Activated naive CD4-positive, alpha-beta T cell (primary cell): ENCODE measurements around the gene NKAIN2.

Experiments
- DNase-seq, 4 experiments: peaks; one replicate each; lab custom pipeline; 2025; lab: John Stamatoyannopoulos, UW

Gene NKAIN2

DNA sequence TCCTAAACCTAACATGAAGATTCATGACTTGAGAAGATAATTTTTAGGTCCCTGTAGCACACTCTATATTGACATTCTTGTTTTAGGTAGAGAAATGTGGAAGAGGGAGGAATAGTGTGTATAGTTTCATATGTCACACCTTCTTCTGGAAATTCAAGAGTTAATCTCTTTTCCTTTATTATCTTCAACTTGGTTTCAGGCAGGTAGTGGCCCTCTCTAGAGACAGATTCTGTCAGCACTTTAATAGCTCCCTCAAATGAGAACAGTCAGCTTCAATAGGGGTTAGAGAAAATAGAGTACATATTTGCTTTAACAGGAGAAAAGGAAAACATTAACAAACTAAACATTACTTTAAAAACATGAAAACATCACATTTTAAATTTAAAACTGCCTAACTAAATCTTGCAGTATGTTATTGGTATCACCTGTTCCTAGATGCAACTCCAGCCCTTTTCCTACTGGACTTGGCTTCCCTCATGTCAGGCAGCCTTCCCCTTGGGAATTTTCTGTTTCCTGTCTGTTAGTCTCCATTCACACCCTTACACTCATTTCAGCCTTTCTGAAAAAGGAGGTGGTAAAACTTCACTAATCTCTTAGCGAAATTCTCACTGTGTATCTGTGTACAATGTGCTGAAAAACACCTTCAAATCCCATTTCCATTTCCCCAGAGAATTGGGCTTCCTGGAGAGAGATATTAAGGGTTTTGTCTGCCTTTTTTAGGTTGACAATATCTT, 966.3 kb downstream of the NKAIN2 start:
- DNase-seq, result no peak

DNA sequence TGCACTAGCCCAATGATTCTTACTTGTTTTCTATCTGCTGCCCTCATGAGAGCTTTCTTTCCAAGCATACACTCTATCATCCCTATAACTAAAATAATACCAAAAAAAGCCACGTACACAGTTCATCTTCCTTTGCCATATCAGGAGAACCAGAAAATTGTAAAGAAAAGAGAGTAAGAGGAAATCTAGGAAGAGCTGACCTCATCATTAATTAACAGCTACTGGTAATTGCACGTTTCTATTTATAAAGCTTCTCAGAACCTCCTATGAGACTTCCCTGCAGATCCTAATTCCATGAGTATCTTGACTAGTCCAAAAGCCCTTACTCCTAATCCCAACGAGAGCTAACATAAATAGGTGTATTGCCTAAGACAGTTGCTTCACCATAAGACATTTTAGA, 967.1 kb downstream of the NKAIN2 start:
- DNase-seq, result no peak

DNA sequence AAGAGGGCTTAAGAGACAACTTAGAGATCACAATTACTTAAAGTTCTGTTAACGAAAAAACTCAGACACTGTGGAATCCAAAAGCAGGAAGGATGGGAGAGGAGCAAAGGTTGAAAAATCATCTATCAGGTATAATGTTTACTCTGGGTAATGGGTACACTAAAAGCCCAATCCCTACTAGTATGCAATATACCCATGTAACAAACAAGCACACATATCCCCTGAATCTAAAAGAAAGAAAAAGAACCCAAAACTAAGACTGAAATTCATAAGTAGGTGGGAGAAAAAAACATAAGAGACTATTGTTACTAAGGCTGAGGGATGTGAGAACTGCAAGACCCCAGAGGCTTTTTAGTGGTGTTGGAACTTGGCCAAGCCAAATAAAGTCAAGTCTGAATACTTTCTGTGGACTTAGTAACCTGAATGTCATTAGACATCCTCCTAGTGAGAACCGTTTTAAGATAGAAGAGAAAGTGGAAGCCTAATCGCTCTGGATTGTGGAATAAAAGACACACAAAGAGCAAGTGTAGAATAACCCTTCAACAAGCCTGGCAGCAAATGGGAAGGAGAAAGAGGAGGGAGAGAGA, 969.2 kb downstream of the NKAIN2 start:
- no peak for DNase-seq

DNA sequence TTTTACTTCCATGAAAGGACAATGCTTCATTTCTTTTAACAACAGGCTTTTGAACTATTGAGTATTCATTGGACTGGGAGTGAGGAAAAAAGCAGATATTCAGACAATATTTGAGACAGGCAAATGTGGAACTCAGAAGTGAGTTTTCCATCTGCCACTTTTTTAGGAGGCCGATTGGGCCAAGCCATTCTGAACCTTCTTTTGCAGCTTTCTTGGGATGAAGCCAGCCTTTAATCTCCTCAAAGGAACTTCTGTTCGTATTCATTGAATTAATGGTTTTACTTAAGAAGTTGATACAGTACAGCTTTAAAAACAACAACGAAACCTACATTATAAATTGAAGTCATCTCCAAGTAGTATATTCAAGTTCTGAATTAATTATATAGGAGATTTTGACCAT, 971.5 kb downstream of the NKAIN2 start:
- DNase-seq, result no peak

DNA sequence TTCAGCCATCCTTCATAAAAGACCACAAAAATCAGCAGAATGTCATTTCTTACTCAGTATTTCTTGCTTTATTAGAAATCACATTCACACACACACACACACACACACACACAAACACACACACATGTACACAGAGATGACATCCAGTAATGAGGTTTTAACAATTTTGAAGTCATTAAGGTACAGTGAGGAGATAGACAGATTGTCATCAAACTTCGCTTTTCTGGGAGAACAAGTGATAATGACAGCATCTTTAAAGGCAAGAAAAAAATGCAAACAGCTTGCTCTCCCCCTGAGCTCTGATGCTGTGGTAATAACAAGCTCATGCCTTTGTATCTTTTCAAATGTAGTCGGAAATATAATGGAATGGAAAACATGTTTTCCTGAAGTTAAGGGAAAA, 974.2 kb downstream of the NKAIN2 start:
- DNase-seq, result no peak

DNA sequence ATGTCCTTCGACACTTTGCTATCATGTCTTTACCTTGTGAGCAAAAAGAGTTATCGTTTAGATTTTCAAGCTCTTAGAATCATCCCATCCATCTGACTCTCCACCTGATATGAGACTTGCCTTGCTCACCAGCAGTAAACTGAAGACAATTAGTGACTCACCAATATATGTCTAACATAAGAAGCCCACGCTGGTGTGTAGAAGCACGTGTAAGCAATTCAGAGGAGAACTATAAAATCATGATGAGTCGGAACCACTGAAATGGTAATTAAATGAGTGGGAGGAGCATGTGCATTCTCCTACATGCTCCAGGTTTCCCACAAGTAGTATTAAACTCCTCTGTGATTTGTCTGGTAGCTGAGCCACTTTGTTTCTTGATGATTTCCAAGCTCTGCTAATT, 977.0 kb downstream of the NKAIN2 start:
- no peak for DNase-seq

DNA sequence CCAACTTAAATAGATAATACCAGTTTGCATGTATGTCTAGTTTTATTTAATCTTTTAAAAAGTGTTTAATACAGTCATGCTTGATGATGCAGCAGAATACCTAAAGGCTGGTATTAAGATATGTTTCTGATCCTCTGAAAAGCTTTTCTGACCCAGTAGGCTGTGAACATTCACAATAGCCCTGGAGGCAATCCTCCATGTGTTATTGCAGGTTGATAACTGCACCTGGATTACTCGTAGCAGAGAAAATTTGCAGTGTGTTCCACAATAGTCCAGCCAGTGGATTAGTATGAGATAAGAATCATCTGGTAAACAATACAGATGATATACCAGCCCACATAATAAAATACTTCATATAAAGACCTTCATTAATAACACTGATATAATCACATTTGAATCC, 979.7 kb downstream of the NKAIN2 start:
- no peak for DNase-seq

DNA sequence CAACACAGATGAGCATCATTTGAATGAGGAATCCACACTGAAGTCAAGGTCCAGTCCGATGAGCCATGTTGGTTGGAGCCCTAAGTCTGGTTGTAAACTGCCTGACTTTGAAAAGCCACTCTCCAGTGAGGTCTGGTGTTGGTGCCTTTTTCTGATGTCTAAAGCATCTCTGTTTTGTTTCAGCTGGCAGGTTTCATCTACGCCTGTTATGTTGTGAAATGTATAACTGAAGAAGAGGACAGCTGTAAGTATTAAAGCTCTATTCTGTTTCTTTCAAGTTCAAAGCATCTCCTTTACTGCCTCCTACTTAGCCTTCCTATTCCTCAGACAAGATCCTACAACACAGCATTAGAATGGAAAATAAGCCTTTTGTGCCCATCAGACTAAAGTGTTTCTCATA, 987.5 kb downstream of the NKAIN2 start:
- no peak for DNase-seq

DNA sequence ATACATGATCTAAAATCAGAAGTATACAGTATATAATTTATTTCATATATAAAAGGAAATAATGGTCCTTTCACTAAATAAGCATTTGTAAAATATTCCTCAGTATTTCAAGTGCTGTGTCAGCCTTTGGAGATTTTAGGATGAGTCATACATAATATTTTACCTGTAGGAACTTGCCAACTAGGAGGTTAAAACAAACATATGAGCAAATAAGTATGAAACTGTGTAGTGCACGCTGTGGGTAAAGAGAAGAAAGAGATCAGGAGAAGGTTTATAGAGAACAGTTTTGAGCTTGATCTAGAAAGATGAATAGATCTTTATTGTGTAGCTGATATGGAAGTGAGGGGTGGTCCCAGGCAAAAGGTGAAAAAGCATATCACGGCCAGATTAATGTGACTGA, 988.7 kb downstream of the NKAIN2 start:
- no peak for DNase-seq

DNA sequence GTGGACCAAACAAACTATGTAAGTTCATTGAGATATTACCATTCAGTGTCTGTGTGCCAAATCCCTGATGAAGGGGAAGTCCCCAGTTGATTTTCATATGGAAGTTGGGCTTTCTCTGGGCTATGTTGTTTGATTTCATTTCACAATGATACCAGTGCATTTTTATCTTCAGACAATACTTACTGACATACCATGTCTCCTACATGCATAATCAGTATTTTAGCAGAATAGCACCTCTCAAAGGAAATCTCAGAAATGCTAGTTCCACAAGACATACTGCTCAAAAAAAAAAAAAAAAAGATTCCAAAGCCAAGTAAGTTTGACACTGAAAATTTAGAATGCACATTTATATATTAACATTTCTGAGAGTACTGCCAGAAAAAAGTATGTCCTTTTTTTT, 989.7 kb downstream of the NKAIN2 start:
- no peak for DNase-seq

DNA sequence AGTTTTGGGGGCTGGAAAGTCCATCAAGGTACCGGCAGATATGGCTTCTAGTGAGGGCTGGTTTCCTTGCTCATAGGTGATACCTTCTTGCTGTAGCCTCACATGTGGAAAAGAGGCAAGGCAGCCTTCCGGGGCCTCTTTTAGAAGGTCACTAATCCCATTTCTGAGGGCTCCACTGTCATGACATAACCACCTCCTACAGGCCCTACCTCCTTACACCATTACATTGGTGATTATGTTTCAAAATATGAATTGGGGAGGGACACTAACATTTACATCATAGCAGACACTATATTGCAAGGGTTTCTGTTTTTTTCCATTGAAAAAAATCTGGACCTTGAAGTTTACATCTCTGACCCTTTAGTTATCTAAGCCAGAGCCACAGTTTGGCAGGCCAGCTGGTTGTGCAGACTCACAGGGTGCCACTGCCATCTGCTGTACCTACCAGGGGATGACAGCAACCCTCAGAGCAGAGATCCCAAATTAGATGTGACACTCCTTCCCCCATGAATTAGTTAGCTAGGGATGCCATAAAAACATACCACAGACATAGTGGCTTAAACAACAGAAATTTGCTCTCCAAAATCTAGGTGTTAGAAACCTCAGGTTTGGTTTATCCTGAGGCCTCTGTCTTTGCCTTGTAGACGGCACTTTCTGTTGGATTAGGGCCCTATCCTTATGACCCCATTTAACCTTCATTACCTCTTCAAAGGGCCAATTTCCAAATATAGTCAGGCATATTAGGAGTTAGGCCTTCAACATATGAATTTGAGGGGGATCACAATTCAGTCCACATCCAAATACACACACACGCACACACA, 992.2 kb downstream of the NKAIN2 start:
- no peak for DNase-seq

DNA sequence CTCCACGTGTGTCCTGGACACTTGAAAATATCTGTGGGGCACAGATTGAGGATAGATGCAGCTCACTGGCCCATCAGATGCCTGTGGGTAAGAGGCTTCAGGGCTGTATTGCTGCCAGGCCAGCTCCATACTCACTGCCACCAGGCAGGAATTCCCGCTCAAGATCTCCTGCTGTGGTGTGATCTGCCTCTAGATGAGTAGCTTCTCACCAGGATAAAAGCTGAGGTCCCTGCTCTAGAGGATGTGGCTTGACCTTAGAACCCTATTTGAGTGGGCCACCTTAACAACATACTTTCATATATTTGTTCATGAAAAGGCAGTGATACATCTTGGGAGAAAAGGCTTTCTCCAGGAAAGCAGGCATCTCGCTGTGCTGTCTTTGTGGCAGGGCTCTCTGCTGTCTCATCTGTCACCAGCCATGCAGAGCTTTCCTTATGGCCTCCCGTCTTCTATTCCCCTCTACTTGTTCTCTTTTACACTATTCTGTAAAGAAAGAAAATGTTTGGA, 992.9 kb downstream of the NKAIN2 start:
- DNase-seq, result no peak

DNA sequence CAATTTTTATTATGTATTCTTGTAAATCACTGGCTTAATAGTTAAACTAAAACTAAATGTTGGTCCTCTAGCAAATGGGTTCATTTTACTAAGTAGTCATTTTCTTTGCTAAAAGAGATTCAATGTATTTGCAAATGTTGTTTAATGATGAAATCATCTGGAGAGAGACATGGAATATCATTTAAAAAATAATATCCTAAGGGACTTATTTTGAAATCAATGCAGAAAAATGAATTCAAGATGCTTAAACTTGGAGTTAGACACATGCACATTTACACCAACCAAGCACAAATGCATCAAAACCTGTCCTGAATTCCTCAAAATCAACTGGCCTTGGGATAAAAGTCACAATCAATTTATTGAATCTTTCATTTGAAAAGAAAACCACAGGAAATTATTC, 993.6 kb downstream of the NKAIN2 start:
- no peak for DNase-seq

DNA sequence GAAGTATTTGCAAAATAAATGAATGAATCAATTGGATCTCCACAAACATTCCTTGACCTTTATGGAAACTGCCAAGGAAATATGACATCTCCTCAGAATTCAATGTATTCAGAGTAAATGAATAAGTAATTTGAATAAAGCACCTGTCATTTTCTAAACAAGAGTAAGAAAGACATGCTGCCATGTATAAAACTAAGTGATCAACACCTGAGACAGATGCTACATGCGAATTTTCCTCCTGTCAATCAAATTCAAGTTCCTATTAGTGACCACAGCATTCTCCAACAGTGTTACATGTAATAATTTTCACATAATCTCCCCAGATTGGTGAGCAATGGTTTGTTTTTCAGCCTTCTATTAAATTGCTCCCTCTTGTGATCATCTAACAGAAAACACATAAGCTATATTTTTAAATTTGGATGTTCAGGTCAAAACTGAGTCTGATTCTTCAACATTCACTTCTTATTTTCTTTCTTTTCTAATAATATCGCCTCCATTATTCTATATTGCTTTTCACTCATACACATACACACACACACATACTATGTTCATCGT, 995.4 kb downstream of the NKAIN2 start:
- DNase-seq, result no peak

DNA sequence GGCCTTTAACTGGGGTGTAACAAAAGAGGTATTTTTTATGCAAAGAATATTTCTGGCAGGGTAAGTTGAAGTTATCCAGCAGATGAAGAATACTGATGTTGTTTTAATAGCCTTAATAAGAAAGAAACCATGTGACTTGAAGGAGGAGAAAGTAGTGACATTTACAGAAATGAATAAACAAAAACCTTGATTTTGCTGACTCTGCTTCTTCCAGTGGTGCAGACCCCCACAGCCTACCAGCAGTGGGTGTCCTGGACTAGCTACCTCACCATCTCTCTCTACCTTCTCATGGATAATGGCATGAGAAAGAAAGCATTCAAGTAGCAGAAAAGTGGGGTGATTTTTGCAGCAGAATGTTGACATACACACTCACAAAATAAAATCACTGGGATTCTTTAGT, 996.0 kb downstream of the NKAIN2 start:
- DNase-seq, result no peak

DNA sequence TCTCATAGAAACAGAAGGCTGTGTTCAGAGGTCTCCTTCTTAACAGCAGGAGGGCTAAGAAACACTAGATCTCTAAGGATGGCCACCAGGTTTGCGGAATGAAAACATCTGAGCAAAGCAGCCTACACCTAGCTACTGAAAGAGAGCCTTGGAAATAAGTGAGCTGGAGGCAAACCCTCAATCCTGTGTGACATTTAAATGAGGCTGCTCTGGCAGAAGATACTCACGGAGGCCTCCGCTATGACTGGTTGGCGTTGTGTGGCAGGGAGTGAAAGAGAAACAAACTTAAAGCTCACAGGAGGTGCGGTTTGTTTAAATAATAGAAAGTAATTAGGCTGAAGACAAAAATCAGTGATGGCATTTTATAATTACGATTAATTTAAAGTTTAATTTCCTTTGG, 996.6 kb downstream of the NKAIN2 start:
- no peak for DNase-seq

DNA sequence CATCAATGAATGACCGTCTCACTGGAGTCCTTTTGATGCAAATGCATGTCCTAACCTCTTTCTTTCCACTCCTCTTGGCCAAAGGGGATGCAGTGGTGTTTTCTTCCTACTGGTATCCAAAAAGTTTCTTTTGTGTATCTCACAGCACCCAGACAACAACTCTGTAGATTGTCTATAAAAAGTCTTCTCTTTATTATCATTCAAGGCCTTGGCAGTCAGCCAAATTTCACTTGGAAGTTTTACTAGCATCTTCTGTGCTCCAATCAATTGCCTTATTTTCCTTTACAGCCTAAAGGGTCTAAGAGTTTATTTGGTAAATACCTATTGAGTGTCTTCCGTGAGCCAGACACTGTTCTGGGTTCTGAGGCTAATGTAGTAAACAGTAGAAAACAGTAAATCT, 1008.4 kb downstream of the NKAIN2 start:
- no peak for DNase-seq

DNA sequence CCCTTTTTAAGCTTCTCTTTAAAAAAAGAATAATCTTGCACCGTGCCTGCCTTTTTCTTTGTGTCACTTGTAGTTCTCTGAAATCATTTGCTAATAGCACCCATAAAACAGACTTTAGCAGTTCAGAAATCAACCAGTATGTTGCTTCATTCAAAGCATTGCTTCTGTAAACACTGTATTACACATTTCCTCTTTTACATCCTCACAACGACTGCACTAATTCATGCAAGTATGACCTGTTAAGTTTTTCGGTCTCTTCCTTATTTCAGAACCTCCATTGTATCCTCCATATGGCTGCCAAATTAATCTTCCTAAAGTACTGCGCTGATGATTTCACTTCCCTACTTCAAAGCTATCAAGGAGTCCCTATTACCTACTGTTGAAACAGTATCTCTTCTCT, 1015.7 kb downstream of the NKAIN2 start:
- DNase-seq, result no peak

DNA sequence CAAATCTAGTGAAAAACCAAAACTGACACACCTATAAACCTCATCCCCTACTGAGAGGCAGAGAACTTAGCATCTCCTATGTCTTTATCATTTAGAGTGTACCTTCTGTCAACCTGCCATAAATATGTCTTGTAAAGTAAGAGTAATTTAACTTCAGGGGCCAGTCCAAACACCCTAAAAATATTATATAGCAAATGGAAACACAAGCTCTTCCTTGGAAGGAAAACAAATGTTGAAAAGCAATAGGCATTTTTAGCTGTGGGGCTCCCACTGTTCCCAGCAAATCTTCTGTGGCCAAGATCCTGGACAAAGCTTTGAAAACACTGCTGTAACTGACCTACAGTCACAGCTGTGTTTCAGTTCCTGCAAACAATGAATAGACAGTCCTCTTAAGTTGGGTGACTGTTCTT, 1018.5 kb downstream of the NKAIN2 start:
- no peak for DNase-seq

DNA sequence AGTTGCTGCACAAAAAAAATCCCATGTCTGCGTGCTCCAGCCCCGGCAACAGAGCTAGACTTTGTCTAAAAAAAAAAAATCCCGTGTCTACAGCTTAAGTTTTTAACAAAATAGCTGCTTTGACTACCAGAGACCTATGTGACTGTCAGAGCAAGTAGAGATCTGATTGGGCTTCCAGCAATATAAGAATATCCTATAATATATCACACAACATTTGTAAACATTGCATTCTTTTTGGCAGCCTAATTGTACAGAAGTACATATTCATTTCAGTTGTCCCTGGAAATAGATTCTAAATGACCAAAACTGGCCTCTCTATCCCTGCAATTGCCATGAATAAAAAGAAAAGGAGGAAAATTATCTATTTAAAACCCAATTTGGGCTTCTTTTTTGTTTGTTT, 1019.1 kb downstream of the NKAIN2 start:
- no peak for DNase-seq

DNA sequence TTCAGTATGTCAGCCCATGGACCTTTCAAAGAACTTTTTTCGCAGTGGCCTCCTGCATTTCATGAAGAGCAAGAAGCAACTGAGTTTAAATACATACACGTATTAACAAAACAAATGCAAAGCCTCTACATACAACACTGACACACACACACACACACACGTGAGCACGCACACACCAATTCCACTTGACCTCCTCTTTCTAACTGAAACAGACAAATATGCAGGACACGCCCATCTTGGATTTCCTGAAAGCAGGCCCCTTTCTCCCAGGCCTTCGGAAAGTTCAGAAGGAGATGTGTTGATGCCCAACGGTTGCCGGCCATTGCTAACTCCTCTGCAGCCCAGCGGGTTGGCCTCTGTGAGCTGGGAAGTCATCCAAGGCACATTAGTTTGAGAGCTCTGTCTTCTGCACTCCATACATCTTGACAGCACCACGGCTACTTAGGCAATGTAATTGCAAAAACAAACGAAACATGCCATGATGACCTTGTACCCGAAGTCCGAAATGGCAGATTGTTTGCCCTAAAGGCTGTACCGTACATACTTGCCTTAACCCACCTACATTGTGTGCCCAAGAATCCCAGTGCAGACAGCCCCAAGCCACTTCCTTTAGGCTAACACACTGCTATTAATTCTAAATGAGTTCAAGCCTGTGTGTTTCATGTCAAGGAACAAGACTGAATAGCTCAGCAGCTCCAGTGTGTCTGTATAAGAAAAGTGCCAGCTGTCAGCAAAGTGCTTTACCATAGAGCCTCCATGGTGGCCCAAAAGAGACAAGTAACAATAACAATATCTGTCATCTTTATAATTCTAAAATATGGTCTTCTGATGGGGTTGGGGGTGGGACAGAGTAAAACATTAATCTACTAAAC, 1019.8 kb downstream of the NKAIN2 start:
- DNase-seq, result no peak

DNA sequence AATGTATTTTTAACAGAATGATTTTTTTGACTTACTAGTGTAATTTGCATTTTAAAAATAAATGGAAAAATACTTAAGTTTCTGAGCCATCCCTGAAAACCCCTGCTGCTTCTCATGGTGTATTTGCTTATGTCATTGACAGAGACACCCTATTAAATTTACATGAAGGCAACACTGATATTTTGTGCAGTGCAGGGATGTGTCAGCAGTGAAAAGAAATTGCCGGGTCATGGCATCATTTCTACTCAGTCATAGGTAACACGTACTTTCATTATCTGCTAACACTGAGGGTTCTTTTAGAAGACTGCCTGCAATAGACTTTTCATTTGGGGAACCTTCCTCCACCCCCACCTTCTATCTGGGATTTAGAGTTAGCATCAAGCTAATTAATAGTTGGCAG, 1021.9 kb downstream of the NKAIN2 start:
- no peak for DNase-seq
